NOMO-1 treated with dmso at 0.1 percent for 144 hours (cell line): ENCODE measurements around the gene CIAO2A.
"Not testable (repeated sequence)": the region's sequence is repeated elsewhere in the genome, so short reads cannot be mapped to it uniquely, and the experiment has no call there.

Experiments
- DNase-seq: peaks from one replicate; lab custom pipeline; 2025; ENCODE audit not compliant: unreplicated experiment; lab: John Stamatoyannopoulos, UW

CIAO2A gene

DNA sequence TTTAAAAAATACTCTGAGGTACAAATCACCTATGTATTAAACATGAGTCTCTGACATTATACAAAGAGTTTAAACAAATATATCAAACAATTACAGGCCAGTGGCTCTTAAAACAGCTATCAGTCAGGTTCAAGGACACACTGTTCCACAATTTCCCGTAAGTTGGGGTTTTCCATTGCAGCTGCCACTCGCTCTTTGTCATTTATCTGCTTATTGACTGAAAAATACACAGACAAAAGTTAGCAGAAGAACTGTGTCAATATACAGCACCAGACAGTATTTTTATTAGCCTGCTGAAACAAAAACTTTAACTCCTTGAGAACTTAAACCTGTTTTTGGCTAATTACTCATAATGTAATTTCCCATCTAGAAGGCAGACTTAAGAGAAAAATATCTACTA is 20.8 kb downstream of the CIAO2A start:
- DNase-seq, result no peak

DNA sequence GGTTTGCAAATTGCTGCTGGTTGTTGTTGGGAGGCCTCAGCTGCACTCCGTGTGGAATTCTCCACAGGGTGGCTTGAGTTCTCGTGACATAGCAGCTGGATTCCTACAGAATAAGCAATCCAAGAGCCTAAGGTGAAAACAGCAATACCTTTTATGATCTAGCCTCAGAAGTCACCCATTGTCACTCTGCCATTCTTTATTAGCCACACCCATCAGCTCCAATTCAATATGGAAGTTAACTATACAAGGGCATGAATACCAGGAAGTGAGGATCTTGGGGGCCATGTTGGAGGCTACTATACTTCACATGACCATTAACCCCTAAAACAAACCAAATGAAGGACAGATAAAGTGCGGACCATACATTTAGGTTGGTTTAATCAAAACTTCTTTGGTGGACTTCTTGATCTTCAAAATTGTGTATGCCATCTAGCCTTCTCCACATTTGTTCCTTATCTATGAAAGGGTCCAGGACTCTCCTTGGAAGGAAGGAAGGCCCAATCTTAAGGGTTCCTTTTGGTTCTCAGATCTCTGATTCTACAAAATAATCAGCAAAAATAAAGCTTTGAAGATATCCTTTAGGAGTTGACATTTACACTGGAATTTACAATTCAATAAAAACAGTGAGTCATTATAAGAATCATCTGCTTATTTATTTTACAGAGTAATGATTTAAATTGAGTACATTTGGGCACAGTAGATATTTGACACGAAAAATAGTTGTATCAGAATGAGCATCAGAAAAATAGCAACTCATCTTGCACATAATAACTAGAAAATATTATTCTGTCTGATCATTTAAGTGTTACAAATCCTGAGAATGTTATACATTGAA is 21.5 kb downstream of the CIAO2A start:
- DNase-seq, result no peak

DNA sequence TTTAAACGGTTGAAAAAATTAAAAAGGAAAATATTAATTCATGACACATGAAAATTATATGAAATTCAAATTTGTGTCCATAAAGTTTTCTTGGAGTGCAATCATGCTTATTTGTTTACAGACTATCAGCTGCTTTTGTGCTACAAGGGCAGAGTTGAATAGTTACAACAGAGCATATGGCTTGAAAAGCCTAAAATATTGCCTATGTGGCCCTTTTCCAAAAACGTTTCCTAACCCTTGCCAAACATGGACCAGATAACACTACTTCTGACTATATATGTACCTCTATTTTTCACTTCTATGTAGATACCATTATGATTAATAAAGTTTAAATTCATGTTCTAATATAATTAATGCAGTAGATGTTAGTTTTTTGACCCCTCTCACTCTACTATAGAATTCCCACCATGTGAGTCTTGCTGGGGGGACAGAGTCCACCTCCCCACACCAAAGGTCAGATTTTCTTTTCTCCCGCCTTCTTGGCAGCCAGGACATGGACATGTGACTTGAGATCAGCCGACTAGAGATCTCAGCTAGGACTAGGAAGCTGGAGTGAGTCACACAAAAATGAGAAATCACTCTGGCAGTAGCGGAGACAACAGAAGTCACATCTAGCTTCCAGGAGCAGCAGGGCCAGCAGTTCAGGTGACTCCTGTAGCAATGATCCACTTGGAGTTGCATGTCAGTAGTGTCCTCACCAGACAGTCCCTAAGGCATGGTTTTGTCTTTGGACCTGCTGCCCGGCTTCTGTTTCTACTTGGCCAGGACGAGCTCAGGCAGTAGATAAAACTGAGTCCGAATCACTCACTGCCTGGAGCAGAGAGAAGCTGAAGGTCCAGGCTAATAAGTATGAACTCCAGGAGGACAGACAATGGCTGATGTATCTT is 22.4 kb downstream of the CIAO2A start:
- no peak for DNase-seq

- DNase-seq, result no peak
Observed at GRCh38 chr15:64070106-64070505, 23.5 kb downstream of the CIAO2A start.

GRCh38 chr15:64068133-64068532 is 25.5 kb downstream of the CIAO2A start:
- DNase-seq, result no peak

DNA sequence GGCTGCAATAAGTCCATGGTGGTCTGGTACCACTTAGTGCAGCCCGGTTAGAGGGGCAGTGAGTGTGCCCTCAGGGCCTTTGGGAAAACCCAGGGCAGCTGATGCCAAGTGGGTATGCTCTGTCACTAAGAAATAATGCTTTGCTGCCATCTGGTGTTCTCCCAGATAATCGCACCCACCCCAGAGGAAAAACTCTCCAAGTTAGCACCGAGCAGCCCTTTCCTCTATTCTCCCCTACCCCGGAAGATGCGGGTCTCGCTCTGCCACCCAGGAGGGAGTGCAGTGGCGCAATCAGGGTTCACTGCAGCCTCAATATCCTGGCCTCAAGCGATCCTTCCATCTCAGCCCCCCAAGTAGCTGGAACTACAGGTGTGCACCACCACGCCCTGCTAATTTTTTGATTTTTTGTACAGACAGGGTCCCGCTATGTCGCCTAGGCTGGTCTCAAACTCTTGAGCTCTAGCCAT is 26.0 kb downstream of the CIAO2A start:
- DNase-seq, result peak; percentile 28

DNA sequence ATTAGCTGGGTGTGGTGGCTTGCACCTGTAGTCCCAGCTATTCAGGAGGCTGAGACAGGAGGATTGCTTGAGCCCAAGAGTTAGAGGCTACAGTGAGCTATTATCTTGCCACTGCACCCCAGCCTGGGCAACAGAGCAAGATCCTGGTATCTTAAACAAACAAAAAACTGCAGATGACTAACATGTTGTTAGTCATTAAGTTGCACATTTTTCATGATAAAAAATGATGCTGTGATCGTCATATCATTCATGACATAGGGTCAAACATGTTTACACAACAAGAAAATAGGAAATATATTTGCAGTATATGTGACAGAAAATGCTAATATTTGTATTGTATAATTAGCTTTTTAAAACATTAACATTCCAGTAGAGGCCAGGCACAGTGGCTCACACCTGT is 27.2 kb downstream of the CIAO2A start:
- no peak for DNase-seq

DNA sequence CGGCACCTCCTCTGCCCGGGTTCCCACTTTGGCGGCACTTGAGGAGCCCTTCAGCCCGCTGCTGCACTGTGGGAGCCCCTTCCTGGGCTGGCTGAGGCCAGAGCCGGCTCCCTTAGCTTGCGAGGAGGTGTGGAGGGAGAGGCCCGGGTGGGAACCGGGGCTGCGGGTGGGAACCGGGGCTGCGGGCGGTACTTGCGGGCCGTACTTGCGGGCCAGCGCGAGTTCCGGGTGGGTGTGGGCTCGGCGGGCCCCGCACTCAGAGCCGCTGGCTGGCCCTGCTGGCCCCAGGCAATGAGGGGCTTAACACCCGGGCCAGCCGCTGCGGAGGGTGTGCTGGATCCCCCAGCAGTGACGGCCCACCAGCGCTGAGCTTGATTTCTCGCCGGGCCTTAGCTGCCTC is 32.9 kb downstream of the CIAO2A start:
- no peak for DNase-seq

DNA sequence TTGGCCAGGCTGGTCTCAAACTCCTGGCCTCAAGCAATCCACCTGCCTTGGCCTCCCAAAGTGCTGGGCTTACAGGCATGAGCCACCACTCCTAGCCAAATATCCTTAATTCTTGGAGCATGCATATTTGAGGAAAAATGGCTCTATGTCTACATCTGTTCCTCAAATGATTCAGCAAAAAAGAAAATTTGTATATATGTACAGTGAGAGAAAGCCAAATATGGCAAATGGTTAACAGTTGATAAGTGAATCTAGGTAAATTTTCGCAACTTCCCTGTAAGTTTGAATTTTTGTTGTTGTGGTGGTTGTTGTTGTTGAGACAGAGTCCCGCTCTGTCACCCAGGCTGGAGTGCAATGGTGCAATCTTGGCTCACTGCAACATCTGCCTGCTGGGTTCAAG is 34.5 kb downstream of the CIAO2A start:
- not testable (repeated sequence) for DNase-seq

- no peak for DNase-seq
Observed at GRCh38 chr15:64058279-64058678, 35.4 kb downstream of the CIAO2A start.

- not testable (repeated sequence) for DNase-seq
Observed at GRCh38 chr15:64053674-64054073, 40.0 kb downstream of the CIAO2A start.

GRCh38 chr15:64052925-64053491 is 40.6 kb downstream of the CIAO2A start:
- no peak for DNase-seq

DNA sequence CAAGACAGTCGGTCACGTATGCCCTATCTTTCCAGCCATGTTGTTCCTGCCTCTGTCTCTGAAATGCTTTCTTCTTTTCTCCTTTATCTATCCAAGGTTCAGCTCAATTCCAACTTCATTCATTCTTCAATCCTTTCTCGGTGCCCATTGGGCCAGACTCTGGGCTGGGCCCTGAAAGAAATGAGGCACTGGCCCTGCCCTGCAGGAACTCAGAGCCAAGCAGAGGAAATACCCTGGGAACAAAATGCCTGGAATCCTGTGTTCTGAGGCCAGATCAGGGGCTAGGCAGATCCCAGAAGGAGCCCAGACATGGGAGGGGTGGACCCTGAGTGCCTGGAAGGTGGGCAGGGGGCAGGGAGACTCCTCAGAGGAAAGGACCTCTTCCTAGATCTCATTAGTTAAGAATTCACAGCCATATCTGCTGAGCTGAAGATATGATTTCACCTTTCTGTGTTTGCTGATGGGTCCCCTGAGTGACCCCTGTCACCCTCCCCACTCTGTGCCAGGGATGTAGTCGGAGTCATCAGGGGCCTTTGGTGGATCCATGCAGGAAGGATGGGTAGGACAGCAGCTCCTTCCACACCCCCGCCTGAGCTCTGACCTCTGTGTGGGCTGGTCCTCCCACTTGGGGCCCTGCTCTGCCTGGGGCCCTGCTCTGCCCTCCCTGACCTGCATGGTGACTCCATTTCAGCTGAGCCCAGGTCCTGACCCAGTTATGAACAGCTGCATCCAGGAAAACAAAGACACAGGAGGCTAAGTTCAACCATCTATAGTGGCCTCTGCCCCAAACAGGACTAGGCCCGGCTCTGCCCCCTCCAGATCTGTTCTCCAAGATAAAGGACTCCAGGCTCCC is 42.0 kb downstream of the CIAO2A start:
- DNase-seq, result no peak

GRCh38 chr15:64051093-64051402 is 42.6 kb downstream of the CIAO2A start:
- no peak for DNase-seq

DNA sequence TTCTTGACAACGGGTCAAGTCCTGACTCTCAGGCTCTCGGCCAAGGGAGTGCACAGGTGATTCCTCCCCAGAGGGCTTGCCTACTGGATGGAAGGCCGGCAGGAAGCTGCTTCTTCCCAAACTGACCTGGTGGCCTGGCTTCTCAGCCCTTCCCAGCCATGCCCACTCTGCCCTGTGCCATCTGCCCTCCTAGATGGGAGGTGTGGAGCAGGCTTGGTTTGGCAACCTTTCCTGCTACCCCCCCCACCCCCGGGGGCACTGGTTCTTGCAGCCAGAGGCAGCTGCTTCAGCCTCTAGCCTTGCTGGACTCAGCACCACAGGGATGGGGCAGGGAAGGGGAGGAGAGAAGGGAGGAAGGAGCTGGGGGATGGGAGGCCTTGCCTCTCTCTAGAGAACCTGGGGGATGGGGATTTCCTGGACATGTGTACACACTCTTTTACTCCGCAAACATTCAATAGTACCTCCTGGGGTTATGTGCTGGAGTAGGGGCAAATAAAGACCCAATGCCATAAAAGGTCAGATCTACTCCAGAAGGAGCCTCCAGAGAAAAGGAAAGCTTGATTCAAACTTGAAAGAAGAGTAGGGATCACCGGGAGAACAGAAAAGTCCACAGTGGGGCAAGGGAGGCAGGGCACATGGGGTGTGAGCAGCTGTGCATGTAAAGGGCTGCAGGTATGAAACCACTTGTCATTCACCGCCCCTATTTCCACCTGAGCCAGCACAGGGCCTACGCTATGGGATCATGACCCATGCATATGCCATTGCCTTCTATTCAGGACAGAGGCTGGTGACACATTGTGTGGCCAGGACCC is 43.2 kb downstream of the CIAO2A start:
- DNase-seq, result no peak

GRCh38 chr15:64048781-64049460 is 44.7 kb downstream of the CIAO2A start:
- DNase-seq, result peak; percentile 89

DNA sequence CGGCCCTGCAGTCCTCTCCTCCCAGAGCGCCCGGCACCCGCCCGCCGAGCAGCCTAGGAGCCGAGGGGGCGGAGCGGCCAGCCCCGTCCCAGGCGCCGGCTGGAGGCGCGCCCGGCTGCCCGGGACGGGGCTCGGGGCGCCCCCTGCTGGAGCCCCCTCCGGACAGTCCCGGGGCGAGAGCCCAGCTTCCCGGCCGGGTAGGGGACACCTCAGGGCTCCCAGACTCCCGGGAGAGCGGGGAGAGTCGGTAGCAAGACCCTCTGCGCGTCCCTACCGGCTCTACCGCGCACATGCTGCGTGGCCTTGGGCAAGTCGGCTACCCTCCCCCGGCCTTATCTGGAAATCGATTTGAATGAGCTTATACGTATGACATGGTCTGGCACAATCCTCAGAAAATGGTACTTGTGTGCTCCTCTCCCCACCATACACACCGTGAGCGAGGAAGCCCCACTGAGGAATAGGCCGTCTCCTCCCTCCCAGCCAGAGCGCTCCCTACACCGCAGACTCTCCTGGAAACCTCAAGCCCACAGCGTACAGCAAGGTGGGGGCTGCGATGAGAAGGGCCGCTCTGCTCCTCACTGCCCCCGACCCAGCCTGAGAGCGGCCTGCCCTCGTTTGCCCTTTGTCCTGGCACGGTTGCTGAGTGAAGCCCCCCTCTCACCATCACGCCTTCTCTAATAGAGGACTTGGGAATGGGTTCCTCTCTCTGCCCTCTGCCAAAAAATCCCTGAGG is 47.1 kb downstream of the CIAO2A start, which contains the start of gene DAPK2:
Gene DAPK2 (minus strand): TSS at position 65 of the 733 bp plus-strand sequence. CDS start 6,224 bp downstream, outside the sequence.
- DNase-seq, result peak; percentile 11

DNA sequence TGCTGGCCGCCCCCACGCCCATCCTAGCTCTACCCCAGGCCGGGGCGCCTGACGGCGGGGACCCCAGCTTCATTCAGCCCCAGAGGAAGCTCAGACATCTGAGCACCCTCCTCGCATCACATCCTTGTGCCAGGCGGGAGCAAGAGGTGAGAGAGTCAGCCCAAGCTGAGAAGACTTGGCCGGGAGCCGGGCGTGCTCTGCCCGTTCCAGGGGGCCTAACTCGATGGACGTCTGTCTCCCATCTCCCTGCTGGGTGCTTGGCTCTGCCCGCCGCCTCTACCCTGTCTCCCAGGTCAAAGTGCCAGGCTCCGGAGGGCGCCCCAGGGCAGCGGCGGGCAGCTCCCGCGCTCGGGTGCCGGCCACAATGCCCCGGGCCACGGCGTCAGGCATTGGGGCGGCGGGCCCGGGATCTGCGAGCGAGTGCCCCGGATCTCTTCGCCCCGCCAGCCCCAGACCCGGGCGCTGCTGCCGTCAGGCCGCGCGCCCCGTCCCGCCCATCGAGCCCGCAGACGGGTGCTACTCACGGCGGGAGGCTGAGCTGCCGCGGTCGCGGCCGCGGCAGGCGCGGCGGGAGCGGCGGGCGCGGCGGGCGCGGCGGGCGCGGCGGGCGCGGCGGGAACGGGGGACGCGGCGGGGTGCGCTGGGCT is 47.7 kb downstream of the CIAO2A start:
- no peak for DNase-seq
